Measurements from ENCODE around the gene POMGNT1.

DNA sequence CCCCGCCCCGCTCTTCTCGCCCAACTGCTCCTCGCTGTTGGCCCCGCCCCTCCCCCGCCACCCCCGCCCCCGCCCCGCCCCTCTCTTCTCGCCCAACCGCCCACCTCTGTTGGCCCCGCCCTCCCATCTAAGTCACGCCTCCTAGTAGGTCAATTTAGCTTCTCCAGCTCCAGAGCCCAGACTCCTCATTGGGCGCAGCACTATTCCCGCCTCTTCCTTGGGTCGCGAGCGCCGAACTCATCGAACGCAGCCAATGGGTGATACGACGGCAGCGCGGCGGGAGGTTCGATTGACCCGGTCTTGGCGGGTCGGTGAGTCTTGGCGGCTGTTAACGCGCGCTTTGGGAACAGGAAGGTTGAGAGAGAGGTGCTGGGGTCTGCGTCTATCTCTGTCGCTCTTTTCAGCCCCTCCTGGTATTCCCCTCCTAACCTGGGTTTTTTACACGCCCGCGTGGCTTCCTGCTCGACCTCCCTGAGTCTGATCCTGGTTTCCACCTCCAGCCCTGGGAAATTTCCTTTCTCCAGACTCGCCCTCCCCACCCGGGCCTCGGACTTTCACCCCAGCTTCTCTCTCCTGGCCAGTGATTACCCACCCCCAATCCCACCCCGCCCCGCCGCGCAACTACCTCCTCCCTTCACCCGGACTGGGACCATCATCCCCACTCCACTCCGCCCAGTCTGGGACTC, 49.3 kb upstream of the POMGNT1 start, which contains the start of gene RAD54L:
- TF ChIP-seq, protein P1, sequence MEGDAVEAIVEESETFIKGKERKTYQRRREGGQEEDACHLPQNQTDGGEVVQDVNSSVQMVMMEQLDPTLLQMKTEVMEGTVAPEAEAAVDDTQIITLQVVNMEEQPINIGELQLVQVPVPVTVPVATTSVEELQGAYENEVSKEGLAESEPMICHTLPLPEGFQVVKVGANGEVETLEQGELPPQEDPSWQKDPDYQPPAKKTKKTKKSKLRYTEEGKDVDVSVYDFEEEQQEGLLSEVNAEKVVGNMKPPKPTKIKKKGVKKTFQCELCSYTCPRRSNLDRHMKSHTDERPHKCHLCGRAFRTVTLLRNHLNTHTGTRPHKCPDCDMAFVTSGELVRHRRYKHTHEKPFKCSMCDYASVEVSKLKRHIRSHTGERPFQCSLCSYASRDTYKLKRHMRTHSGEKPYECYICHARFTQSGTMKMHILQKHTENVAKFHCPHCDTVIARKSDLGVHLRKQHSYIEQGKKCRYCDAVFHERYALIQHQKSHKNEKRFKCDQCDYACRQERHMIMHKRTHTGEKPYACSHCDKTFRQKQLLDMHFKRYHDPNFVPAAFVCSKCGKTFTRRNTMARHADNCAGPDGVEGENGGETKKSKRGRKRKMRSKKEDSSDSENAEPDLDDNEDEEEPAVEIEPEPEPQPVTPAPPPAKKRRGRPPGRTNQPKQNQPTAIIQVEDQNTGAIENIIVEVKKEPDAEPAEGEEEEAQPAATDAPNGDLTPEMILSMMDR (conservative IDR thresholded peaks at IDR 0.05), result no peak
- TF ChIP-seq ZFX (IDR thresholded peaks at IDR 0.05), result no peak
